ENCODE results near the gene ALOXE3.

Gene ALOXE3

DNA sequence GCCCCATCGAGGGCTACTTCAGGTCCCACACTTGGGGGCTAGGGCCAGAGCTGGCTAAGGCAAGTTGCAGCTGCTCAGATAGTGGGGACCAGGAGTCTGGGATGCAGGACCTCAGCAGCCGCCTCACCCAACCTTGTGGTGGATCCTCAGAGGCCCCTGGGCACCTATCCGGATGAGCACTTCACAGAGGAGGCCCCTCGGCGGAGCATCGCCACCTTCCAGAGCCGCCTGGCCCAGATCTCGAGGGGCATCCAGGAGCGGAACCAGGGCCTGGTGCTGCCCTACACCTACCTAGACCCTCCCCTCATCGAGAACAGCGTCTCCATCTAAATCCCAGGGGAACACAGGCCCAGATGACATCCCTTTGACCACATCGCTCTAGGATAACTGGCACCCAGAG, 70.1 kb downstream of the ALOXE3 start:
- no peak for DNase-seq (ENCODE audit: low read depth)

DNA sequence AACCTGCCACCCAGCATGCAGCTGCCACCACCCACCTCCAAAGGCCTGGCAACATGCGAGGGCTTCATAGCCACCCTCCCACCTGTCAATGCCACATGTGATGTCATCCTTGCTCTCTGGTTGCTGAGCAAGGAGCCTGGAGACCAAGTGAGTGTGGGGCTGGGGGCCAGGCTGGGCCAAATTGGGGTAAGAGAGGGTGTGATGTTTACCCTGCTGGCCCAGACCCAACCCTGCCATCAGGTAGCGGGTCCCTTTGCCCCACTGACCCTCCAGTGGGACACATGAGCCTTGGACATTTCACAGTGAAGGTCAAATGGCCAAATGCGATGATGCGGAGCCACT, 70.6 kb downstream of the ALOXE3 start:
- DNase-seq (ENCODE audit: low read depth): no peak

DNA sequence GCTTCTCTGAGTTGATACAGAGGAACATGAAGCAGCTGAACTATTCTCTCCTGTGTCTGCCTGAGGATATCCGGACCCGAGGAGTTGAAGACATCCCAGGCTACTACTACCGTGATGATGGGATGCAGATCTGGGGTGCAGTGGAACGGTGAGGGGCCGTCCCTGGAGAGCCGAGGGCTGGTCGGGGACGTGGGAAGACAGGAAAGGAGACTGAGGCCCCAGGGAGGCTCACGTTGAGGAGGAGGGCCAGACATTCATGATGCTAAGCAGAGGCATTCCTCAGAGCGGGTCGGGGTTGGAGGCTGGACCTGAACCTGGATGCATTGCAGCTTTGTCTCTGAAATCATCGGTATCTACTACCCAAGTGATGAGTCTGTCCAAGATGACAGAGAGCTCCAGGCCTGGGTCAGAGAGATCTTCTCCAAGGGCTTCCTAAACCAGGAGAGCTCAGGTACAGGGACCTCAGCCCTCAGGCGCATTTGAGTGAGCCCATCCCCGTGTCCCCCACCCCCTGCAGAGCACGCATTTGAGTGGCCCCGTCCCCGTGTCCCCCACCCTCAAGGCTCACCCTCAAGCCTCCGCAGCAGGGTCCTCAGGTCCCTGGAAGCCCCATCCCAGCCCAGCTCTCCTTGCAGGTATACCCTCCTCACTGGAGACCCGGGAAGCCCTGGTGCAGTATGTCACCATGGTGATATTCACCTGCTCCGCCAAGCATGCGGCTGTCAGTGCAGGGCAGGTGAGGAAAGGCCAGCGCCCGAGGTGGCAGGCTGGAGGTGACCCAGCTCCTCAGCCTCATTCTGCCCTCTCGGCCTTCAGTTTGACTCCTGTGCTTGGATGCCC, 71.2 kb downstream of the ALOXE3 start:
- DNase-seq (ENCODE audit: low read depth): no peak

- DNase-seq (ENCODE audit: low read depth): no peak
Measured at GRCh38 chr17:8046306-8046928, 71.9 kb downstream of the ALOXE3 start.
